Upper lobe of left lung (tissue), 6 donors: ENCODE data around the gene CARMIL1. TPM values are rescaled to one million over a fixed set of nuclear protein-coding genes. Genes with fewer than 3 reads are reported as not detected.

Experiments used
- ATAC-seq, 2 donors: fragments of 200-7000 bp; cut with Tn5 transposase; one replicate each; pipeline ENCODE4 v1.9.1; 2022; ENCODE audit warnings: mild to moderate bottlenecking in 2 of 2, moderate library complexity in 2 of 2; ENCODE audit not compliant: low FRiP score in 2 of 2
- DNase-seq, 2 donors: peaks; one replicate each; pipeline ENCODE4 v3.0.0-alpha.2; 2019 to 2020
- H3K27ac ChIP-seq, 4 donors: fragments of 200-600 bp; sonication (generic); one replicate each; pipeline ENCODE4 v1.5.1; 2016 to 2019
- H3K27me3 ChIP-seq, 4 donors: fragments of 200-600 bp; sonication (generic); one replicate each; pipeline ENCODE4 v1.5.1; 2017 to 2019
- H3K36me3 ChIP-seq, 4 donors: fragments of 200-600 bp; sonication (generic); one replicate each; pipeline ENCODE4 v1.5.1; 2016 to 2019
- H3K4me1 ChIP-seq, 4 donors: fragments of 200-600 bp; sonication (generic); one replicate each; pipeline ENCODE4 v1.5.1; 2018 to 2019
- H3K4me3 ChIP-seq, 4 donors: fragments of 200-600 bp; sonication (generic); one replicate each; pipeline ENCODE4 v1.5.1; 2017 to 2019; ENCODE audit warnings: mild to moderate bottlenecking in 2 of 4, moderate library complexity in 1 of 4
- H3K9me3 ChIP-seq, 4 donors: fragments of 200-600 bp; sonication (generic); one replicate each; pipeline ENCODE4 v1.5.1; 2018 to 2019
- CTCF ChIP-seq, 6 experiments: fragments of 450-650 bp in 4 of 6; fragments of 200-600 bp in 2 of 6; sonication (generic) in 2 of 6; IDR thresholded peaks; one replicate each; pipeline ENCODE4 v1.5.1; 2016 to 2019; ENCODE audit warnings: antibody characterized with exemption in 6 of 6
- EP300 ChIP-seq, 4 donors: sonication (generic); formaldehyde crosslinking; IDR thresholded peaks; one replicate each; pipeline ENCODE4 v1.5.1; 2017; ENCODE audit warnings: antibody characterized with exemption in 4 of 4, control low read depth in 2 of 4
- POLR2A ChIP-seq, 4 donors: fragments of 450-650 bp; IDR thresholded peaks; one replicate each; pipeline ENCODE4 v1.5.1; 2016 to 2017; ENCODE audit warnings: antibody characterized with exemption in 4 of 4, mild to moderate bottlenecking in 2 of 4
- POLR2AphosphoS5 ChIP-seq, 2 donors: sonication (generic); formaldehyde crosslinking; IDR thresholded peaks; one replicate each; pipeline ENCODE4 v1.5.1; 2017; ENCODE audit warnings: antibody characterized with exemption in 2 of 2
- WGBS, 2 donors: methylation state at CpG; one replicate each; pipeline ENCODE4 v1.1.5; 2017 to 2018; 5-methylcytosine and 5-hydroxymethylcytosine counted together
- total RNA-seq, 6 donors: library from RNA; depleted of rRNA in 4 of 6; stranded (reverse); fragments of >200 nt in 4 of 6; gene quantifications; one replicate each; pipeline versions ENCODE4 v1.1.0 to v1.2.1, GENCODE V29; 2016 to 2021
- donor health status: DM: no; HTN: no; CAD: no; lungs with moderate emphysema.
- donor health status: DM: no; HTN: yes; CAD: no; lungs with severe emphysema.

Gene CARMIL1
- total RNA-seq, 6 donors from 2014 or later: 19.8 to 78.6 (median 44.9) TPM

DNA sequence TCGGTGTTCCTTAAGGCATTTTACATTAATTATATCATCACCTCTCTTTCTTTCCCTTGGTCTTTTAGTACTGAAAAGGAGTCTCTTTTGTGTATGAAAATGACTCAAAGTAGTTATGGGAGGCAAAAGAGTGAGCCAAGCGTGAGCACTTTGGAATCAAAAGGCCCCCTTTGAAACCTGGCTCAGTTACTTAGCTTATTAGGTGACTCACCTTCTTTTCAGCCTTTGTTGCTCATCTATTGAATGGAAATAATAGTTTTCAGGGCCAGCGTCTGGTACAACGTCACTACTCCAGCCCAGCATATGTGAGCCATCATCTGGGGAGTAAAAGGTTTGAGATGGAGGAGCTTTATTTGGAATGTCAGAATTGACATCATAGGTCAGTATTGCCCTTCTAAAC is 225.5 kb downstream of the CARMIL1 start:
- TF ChIP-seq POLR2AphosphoS5 (IDR thresholded peaks at IDR 0.05) (no peak), CTCF (IDR thresholded peaks at IDR 0.05) (no peak), EP300 (IDR thresholded peaks at IDR 0.05) (no peak), POLR2A (IDR thresholded peaks at IDR 0.05) (no peak)
- no peaks in the 10 kb centered on the region for H3K4me1 ChIP-seq
- no peak overlapping the region for H3K27ac ChIP-seq
- DNase-seq (no peak), ATAC-seq (peak in 1 of 2 donors; percentile 26)
- no peak overlapping the region for H3K4me3 ChIP-seq
- H3K27me3 ChIP-seq: no peaks in the 10 kb centered on the region
- WGBS, 2 donors: 89 to 97% methylated on average over 4 of the region's 4 CpGs
- H3K36me3 ChIP-seq: peaks cover 0 to 5% (median 0%) of the 10 kb centered on the region in 4 donors
- no peaks in the 10 kb centered on the region for H3K9me3 ChIP-seq

- ATAC-seq (no peak), DNase-seq (no peak)
- Histone ChIP-seq H3K27ac (no peak overlapping the region), H3K4me3 (no peak overlapping the region), H3K9me3 (no peaks in the 10 kb centered on the region), H3K36me3 (peaks cover 0 to 3% (median 0%) of the 10 kb centered on the region in 4 donors), H3K27me3 (no peaks in the 10 kb centered on the region), H3K4me1 (no peaks in the 10 kb centered on the region)
- WGBS, 2 donors: 72 to 86% methylated on average over 6 of the region's 6 CpGs
- TF ChIP-seq EP300 (IDR thresholded peaks at IDR 0.05): no peak
- TF ChIP-seq POLR2A (IDR thresholded peaks at IDR 0.05): no peak
- TF ChIP-seq CTCF (IDR thresholded peaks at IDR 0.05): no peak
Observed at GRCh38 chr6:25506020-25506419, 226.8 kb downstream of the CARMIL1 start.

DNA sequence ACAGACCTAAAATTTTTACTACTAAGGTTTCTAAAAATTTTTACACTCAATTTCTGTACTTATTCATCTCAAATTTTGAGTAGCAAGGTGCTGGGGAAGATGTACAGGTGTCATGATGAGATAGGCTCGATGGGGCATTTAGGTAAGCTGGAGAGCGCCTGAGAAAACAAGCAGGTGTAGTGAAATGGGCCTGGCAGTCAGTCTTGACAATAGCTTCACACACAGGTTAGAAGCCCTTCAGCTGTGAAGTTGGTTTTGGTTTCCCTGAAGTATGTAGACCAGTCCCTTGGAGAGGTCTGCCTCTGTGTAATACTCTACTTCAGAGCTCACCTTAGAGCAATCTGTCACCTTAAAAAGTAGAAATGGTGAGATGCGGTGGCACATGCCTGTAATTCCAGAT is 228.9 kb downstream of the CARMIL1 start:
- Histone ChIP-seq H3K4me1 (no peaks in the 10 kb centered on the region), H3K27me3 (no peaks in the 10 kb centered on the region), H3K36me3 (no peaks in the 10 kb centered on the region), H3K27ac (no peak overlapping the region), H3K9me3 (no peaks in the 10 kb centered on the region), H3K4me3 (no peak overlapping the region)
- ATAC-seq (no peak), DNase-seq (no peak)
- 78 to 94% methylated on average over 3 of the region's 3 CpGs for WGBS, 2 donors
- TF ChIP-seq POLR2AphosphoS5 (IDR thresholded peaks at IDR 0.05) (no peak), EP300 (IDR thresholded peaks at IDR 0.05) (no peak), POLR2A (IDR thresholded peaks at IDR 0.05) (no peak), CTCF (IDR thresholded peaks at IDR 0.05) (no peak)

- no peak overlapping the region for H3K27ac ChIP-seq
- no peaks in the 10 kb centered on the region for H3K9me3 ChIP-seq
- no peak overlapping the region for H3K4me3 ChIP-seq
- no peak for TF ChIP-seq POLR2A (IDR thresholded peaks at IDR 0.05)
- TF ChIP-seq EP300 (IDR thresholded peaks at IDR 0.05): no peak
- WGBS, 2 donors: 69 to 79% methylated on average over 2 of the region's 2 CpGs
- H3K27me3 ChIP-seq: no peaks in the 10 kb centered on the region
- H3K36me3 ChIP-seq: peaks cover 0 to 10% (median 2%) of the 10 kb centered on the region in 4 donors
- H3K4me1 ChIP-seq: no peaks in the 10 kb centered on the region
- ATAC-seq (peak in 1 of 2 donors; percentile 53), DNase-seq (no peak)
Observed at GRCh38 chr6:25511376-25511775, 232.2 kb downstream of the CARMIL1 start.

DNA sequence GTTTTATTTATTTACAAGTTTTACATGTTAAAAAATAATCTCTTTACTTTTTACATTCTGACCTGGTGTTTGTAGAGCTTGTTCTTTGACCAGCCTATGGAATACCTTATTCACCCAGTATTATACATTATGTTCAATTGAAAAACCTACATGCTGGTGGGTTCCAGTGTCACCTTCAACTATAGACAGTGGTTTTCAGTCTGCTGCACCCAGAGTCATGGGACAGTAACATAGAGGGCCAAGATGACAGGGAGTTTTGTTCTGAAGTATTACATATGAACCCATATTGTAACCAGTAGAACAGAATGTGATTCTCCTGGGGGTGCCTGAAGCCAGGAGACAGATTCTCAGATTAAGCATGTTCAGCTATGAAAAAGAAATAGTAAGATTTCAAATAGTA is 233.4 kb downstream of the CARMIL1 start:
- no peaks in the 10 kb centered on the region for H3K4me1 ChIP-seq
- no peaks in the 10 kb centered on the region for H3K27me3 ChIP-seq
- ATAC-seq (no peak), DNase-seq (no peak)
- H3K9me3 ChIP-seq: no peaks in the 10 kb centered on the region
- TF ChIP-seq POLR2AphosphoS5 (IDR thresholded peaks at IDR 0.05) (no peak), POLR2A (IDR thresholded peaks at IDR 0.05) (no peak), CTCF (IDR thresholded peaks at IDR 0.05) (no peak), EP300 (IDR thresholded peaks at IDR 0.05) (no peak)
- peaks cover 0 to 11% (median 2%) of the 10 kb centered on the region in 4 donors for H3K36me3 ChIP-seq
- H3K27ac ChIP-seq: no peak overlapping the region
- H3K4me3 ChIP-seq: no peak overlapping the region
